HUDEP-2 (cell line): ENCODE measurements around the gene TTLL7.

Experiments
- DNase-seq, 76 experiments: peaks; one replicate each; lab custom pipeline; 2025; ENCODE audit not compliant: unreplicated experiment in 76 of 76; lab: John Stamatoyannopoulos, UW

The TTLL7 gene

DNA sequence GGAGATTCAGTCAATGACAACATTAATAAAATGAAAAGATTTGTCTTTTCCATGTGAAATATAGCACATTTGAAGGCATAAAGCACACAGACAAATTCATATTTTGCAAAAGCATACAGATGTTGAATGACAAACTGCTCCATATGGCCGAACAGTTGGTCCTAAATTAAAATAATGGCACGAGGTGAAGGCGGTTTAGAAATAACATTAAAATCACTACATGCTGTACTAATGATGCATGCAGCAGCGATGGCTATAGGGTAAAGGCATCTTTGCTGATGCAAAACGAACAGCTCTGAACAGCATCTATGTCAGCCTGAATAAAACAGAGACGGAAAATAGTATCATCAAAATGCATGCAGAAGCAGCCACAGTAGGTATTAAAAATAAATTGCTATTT is 102.6 kb downstream of the TTLL7 start:
- DNase-seq = no peak

DNA sequence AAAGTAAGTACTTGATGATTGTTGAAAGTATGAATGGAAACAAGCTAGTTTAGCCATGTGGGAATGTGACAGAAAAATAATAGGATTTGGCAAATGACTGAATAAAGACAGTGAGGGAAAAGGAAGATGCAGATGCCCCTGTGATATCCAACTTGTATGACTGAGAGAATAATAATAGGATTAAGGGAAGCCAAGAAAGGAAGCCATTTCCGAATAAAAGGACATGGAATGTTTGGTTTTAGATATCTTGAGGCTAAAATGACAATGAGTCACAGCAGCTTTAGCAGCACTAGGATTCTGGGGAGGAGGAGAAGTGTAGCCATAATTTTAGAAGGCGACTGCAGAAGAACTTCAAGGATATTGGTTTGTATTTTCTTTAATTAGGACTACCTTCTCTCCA is 109.2 kb downstream of the TTLL7 start:
- DNase-seq = no peak

GRCh38 chr1:83887483-83887882 is 111.4 kb downstream of the TTLL7 start:
- DNase-seq = no peak

- no peak for DNase-seq
Measured at GRCh38 chr1:83883979-83884378, 115.0 kb downstream of the TTLL7 start.

DNA sequence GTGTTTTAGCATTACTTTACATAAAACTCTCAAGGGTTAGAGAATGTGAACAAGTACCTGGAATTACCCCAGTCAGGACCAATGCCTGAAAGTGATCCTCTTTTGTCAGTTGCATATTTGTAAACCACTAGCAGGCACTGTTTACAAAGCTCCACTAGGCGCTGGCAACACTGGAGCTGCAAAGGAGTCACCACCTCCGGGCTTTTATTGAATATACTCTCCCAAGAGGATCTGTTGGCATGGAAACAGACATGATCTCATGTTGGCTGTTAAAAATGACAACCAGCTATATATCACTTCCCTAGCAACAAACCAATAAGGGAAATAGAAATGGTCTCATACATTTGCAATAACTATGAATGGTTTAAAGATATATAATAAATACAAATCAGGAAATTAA is 116.0 kb downstream of the TTLL7 start:
- DNase-seq = peak in 3 of 76 experiments; percentile 6 to 19 (median 16)

GRCh38 chr1:83872515-83872914 is 126.4 kb downstream of the TTLL7 start:
- DNase-seq = no peak

GRCh38 chr1:83864991-83865390 is 133.9 kb downstream of the TTLL7 start:
- no peak for DNase-seq

DNA sequence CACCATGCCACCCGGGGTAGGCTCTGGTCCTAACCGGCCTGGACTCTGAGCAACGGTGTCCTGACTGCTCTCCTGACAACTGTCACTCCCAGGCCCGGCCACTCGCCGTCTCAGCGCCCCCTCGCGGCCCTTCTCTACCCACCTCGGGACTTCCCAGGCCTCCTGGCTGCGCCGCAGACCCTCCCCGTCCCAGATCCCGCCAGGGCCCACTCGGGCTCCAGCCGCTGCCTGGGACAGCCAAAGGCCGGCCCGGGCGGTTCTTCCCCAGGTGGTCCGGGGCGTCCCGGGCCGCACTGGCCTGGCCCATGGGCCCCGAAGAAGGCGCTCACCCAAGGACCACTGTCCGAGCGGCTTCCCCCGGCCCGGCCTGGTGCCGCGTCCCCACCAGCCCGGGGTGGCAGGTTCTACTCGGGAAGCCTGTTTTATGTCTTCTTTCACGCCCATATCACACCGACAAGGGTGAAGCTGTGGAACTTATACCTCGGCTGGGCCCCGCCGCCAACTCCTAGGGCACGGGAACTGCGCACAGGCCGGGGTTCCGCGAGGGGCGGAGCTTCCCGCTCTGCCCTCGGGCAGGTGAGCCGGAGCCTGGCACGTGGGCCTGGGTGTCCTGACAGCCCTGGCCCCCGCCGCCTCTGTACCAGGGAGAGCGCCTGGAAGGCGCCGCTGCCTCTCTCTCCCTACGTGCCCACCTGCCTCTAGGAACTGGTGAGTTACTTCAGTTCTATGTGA is 138.3 kb downstream of the TTLL7 start:
- DNase-seq = peak in 52 of 76 experiments; percentile 0 to 65 (median 28)

DNA sequence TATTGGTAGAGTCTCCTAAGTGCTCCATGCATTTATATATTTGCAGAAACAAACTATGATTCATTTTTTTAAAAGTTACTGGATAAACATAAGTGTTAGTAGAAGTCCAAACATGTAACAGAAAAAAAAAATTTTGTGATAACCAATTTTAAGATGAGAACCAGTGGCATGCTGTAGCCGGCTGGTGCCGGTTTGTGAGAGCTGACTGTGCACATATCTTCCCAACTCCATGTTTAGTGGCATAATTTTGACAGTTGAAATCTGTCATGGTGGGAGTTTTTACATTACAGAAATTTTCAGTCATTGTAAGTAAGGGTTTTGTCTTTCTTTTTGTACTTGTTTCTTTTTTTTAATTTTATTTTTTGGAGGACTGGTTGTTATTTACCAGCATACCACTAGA is 141.2 kb downstream of the TTLL7 start:
- no peak for DNase-seq

DNA sequence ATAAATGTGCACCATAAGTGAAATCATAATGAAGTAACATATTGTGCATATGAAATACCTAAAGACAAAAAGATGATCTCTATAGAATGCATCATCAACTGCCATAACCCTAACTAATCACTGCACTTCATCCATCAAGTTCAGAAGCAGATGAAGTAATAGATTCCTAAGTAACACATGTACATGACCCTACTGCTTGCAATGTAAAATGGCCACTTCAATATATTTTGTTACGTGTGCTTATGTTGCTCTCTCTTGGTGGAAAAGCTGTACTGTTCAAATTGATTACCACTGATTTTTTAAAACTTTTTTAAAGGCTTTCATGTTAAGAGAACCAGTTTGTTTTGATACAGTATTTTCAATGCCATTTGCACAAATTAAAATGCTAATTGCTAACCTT is 141.8 kb downstream of the TTLL7 start:
- no peak for DNase-seq

- DNase-seq = no peak
Measured at GRCh38 chr1:83856381-83856780, 142.6 kb downstream of the TTLL7 start.

DNA sequence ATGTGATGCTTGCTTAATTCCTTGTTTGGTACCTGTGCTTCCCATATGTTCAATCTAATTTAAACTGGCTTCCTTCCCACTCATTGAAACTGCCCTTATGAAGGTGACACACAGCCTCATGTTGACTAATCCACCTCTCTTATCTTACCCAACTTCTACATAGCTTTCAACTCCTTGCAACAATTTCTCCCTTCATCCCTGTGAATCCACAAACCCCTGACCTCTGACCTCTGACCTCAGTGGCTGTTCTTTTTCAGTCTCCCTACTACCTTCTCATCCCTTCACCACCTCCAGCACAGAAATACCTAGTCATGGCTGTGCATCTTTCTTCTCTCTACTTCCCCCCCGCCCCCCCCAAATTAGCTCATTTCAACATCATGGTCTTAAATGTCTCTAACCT is 144.5 kb downstream of the TTLL7 start:
- no peak for DNase-seq

DNA sequence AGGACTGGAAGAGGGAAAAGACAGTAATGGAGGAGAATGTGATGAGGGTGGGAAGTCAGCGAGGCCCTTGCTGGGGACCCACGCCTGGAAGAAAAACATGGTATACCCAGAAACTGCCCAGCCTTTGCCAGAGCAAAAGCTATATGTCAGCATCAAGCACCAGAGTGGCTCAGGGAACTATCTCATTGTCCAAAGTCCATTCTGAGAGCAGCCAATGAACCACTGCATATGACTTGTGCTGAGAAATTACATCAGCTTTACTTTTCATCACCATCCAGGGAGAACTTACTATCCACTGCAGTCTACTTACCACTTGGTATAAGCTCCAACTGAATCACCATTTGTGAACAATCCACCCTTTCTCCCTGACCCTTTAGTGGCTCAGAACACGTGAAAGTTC is 148.1 kb downstream of the TTLL7 start:
- no peak for DNase-seq

DNA sequence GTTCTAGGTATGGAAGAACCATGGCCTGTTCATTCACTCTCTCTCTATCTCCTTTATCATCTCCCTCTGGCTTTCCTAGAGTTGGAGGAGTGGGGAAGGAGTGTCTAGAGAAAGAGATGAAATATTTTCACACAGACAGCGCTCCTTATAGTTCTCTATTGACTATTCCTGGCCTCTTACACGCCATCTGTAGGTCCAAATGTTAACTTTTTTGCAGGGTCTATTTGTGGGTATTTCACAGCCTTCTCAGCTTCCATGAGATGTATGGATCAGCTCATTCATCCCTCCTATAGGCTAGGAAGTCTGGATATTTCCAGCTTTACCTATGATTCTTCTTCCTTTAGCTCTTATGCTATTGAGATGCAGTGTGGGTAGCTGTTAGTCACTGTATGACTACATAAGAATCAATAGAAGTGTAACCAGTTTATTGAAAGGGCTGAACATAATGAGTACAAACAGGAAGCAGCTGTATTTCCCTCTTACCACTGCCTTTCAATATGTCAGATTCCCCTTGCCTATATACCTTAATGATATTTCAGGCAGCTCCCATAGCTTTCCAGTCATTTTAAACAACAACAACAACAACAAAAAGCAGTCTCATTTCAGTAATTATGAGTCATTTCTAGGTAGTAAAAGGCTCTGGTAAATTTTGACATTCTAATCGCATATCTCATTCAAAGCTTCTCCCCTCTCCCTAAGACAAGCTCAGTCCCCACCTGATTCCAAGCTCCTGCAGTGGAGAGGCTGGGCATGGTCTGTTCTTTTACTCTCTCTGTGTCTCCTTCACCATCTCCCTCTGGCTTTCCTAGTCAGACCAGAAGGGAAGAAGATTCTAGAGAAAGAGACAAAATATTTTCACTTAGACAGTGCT is 149.5 kb downstream of the TTLL7 start:
- DNase-seq = no peak

DNA sequence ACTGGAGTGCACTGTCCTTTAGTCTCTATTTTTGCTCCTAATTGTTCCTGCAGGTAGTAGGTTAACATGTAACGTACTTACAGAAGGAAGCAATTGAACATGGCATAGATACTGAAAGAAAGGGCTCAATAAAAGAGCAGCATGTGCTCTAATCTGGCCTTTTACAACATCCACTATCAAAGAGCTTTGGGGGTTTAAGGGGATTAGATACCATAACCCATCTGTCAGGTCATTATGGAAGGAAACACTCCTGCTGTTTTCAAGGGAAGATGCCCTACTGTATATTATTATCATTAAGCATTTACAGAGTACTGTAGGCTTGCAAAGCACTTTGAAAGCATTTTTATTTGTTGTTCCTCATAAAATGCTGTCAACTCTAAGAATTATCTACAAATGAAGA is 152.8 kb downstream of the TTLL7 start:
- DNase-seq = no peak

- DNase-seq = no peak
Measured at GRCh38 chr1:83845437-83846071, 153.4 kb downstream of the TTLL7 start.

DNA sequence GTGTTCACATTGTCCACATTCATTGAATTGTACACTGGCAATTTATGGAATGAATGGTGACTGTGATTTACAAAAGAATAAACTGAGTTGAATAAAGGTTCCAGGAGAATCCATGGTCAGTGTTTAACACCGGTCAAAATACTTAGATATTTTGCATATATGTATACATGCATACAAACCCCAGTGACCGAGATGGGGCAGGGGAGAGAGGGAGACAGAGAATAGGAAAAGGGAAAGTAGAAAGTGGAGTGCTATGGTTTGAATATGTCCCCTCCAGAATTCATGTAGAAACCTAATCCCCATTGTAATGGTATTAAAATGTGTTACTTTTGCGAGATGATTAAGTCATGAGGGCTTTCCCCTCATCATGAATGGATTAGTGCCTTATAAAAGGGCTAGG is 154.4 kb downstream of the TTLL7 start:
- no peak for DNase-seq

DNA sequence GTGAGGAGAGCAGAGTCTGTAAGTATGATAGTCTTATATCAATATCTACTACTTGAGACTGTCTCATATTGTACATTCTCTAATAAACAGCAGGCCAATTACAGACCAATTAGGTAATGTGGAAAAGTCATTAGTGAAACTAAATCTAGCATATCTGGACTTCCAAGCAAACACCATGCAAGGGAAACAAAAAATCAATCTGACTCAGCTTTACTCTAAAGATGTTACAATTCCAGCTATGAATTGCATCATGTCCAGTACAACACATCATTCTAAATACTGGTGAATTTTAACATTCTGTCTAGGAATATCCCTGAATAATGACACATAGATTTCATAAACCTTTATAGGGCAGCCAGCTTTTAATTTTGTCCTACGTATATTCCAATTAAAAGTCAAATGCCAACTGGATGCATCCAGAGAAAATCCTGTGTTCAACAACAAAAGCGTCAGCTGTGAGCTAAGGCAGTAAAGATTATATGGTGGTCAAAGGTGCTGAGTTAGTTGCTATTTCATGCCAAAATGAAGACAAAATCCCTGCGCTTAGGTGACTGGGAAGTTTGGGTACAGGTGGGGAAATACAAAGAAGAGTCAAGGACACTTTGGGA is 159.3 kb downstream of the TTLL7 start:
- DNase-seq = no peak

- DNase-seq = no peak
Measured at GRCh38 chr1:83838573-83838972, 160.4 kb downstream of the TTLL7 start.

DNA sequence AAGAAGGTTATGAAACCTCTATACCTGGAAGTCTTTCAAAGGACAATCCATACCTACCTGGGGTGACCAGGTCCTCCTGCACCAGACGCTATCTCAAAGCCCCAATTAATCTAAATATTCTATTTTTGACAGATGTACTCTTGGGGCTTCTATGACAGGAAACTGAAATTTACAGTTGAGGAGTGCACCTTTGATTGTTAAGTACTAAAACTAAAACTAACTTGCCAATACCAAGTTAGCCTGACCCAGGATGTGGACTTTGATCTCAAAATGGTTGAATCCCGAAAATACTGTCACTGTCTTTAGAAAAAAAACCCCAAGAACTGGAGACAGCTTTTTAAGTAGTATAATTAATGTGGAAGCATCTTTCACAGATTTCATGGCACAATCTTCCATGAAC is 162.4 kb downstream of the TTLL7 start:
- DNase-seq = no peak

DNA sequence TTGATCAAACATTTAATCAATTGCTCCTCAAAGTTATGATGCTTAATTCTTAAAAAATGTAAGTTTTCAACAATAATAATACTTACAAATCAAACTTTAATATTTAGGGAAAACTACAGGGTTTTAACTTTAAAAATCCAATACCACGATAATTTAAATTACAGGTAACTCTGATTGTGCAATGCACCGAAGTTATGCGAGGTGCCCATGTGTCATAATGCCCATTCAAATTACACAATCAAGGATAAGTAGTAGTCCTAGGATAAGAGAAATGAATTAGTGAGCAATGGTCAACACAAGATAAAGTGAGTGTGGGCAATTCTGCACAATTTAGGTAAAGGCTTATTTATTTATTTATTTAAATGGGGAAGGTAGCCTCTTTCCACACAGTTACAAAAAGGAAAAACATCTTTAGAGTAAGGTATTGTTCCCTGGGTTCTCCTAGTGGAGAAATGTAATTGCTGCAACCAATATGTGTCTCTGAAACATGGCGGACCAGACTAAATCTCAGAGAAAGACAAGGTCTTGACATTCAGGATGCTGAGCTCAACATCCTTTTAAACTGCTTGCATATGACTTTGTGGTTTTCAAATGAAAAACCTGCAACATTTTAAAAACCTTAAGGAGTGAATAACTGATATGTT is 164.2 kb downstream of the TTLL7 start:
- DNase-seq = no peak
